ENCODE data around the gene TBX20.
"Not testable (repeated sequence)": the region's sequence is repeated elsewhere in the genome, so short reads cannot be mapped to it uniquely, and the experiment has no call there.

- TF ChIP-seq CTCF, POLR2A (IDR thresholded peaks at IDR 0.05): not testable (repeated sequence)
These were observed 62.3 kb downstream of the TBX20 start for GRCh38 chr7:35191571-35191970.

All from breast epithelium (tissue), 3 donors.